Stomach (tissue), 9 donors: ENCODE data around the gene POU2AF1. TPM values are rescaled to one million over a fixed set of nuclear protein-coding genes. Genes with fewer than 3 reads are reported as not detected.

ENCODE experiments used
- DNase-seq, 2 donors: peaks; one replicate each; pipeline versions ENCODE4 v3.0.0 to v3.0.0-alpha.2; 2013 to 2019
- H3K27ac ChIP-seq, 5 donors: fragments of 200-600 bp in 4 of 5; sonication (generic) in 4 of 5; one replicate each; pipeline ENCODE4 v1.5.1; 2013 to 2019; ENCODE audit warnings: mild to moderate bottlenecking in 1 of 5, moderate library complexity in 1 of 5
- H3K27me3 ChIP-seq, 3 donors: fragments of 200-600 bp; sonication (generic); one replicate each; pipeline ENCODE4 v1.5.1; 2017 to 2019; ENCODE audit warnings: mixed run types in 1 of 3
- H3K36me3 ChIP-seq, 4 donors: fragments of 200-600 bp; sonication (generic); 1 replicate in 3 of 4; 2 replicates in 1 of 4; pipeline ENCODE4 v1.5.1; 2016 to 2019
- H3K4me1 ChIP-seq, 4 donors: fragments of 200-600 bp; sonication (generic); one replicate each; pipeline ENCODE4 v1.5.1; 2016 to 2019
- H3K4me3 ChIP-seq, 4 donors: fragments of 200-600 bp; sonication (generic) in 3 of 4; one replicate each; pipeline ENCODE4 v1.5.1; 2016 to 2019; ENCODE audit warnings: mild to moderate bottlenecking in 1 of 4
- H3K9me3 ChIP-seq, 4 donors: fragments of 200-600 bp; sonication (generic); one replicate each; pipeline ENCODE4 v1.5.1; 2016 to 2019
- CTCF ChIP-seq, 7 experiments: fragments of 450-650 bp in 4 of 7; fragments of 200-600 bp in 3 of 7; sonication (generic) in 3 of 7; IDR thresholded peaks; one replicate each; pipeline ENCODE4 v1.5.1; 2016 to 2019; ENCODE audit warnings: antibody characterized with exemption in 7 of 7, control low read depth in 2 of 7, mild to moderate bottlenecking in 1 of 7
- EP300 ChIP-seq: sonication (generic); formaldehyde crosslinking; IDR thresholded peaks from one replicate; pipeline ENCODE4 v1.6.1; 2017; ENCODE audit warnings: antibody characterized with exemption
- POLR2A ChIP-seq, 4 donors: fragments of 450-650 bp; IDR thresholded peaks; one replicate each; pipeline ENCODE4 v1.6.1; 2016; ENCODE audit warnings: antibody characterized with exemption in 4 of 4, control low read depth in 2 of 4, mild to moderate bottlenecking in 1 of 4, moderate library complexity in 1 of 4
- POLR2AphosphoS5 ChIP-seq, 3 donors: sonication (generic); formaldehyde crosslinking; IDR thresholded peaks; one replicate each; pipeline ENCODE4 v1.6.1; 2016; ENCODE audit warnings: antibody characterized with exemption in 3 of 3
- whole genome bisulfite sequencing, 5 donors: extraction: QIAGEN DNeasy Blood & Tissue Kit in 3 of 5; methylation state at CpG; one replicate each; pipeline versions ENCODE4 v1.1.5 to v1.1.7; 2013 to 2018; 5-methylcytosine and 5-hydroxymethylcytosine counted together
- intact Hi-C: fragments of 100-400 bp; cut with DNase I; formaldehyde crosslinking; loops from one replicate; pipeline ENCODE4 v1.15.1; 2023; ENCODE audit warnings: low total_unique reads
- polyA plus RNA-seq, 3 donors: library from polyadenylated mRNA; stranded (reverse); fragments of 200-250 nt; gene quantifications; one replicate each; pipeline ENCODE4 v1.2.3, GENCODE V29; 2013
- total RNA-seq, 5 donors: library from RNA; depleted of rRNA; stranded (reverse); fragments of >200 nt; gene quantifications; one replicate each; pipeline versions ENCODE4 v1.1.0 to v1.2.3, GENCODE V29; 2014 to 2016
- donor health status: healthy with polysubstance abuse.
- donor health status: Bipolar disorder and iron deficiency.
- donor health status: healthy.

The POU2AF1 gene
- total and polyA plus RNA-seq, 8 donors: 2.8 to 43.2 (median 8.8) TPM; not detected in 1

GRCh38 chr11:111362887-111363411, 16.1 kb downstream of the POU2AF1 start:
- peaks cover 36 to 60% (median 51%) of the 10 kb centered on the region in 4 donors for H3K4me1 ChIP-seq
- H3K27me3 ChIP-seq: no peaks in the 10 kb centered on the region
- DNase-seq: peak; percentile 71 to 93
- peak overlapping the region; percentile 70 to 88 (median 81) for H3K27ac ChIP-seq
- H3K9me3 ChIP-seq: no peaks in the 10 kb centered on the region
- 34 to 60% (median 42%) methylated on average over 9 of the region's 9 CpGs for WGBS, 5 donors
- no peaks in the 10 kb centered on the region for H3K36me3 ChIP-seq
- H3K4me3 ChIP-seq: no peak overlapping the region
- TF ChIP-seq POLR2AphosphoS5 (IDR thresholded peaks at IDR 0.05): peak in 2 of 3 donors; percentile 84 to 85
- TF ChIP-seq CTCF (IDR thresholded peaks at IDR 0.05): no peak
- intact Hi-C loops: no loop called here

- peak; percentile 55 to 71 for DNase-seq
- Histone ChIP-seq H3K27ac (peak overlapping the region; percentile 49 to 88 (median 81)), H3K27me3 (no peaks in the 10 kb centered on the region), H3K36me3 (no peaks in the 10 kb centered on the region), H3K4me3 (no peak overlapping the region), H3K9me3 (no peaks in the 10 kb centered on the region), H3K4me1 (peaks cover 43 to 64% (median 52%) of the 10 kb centered on the region in 4 donors)
- 68 to 84% (median 77%) methylated on average over 6 of the region's 6 CpGs for WGBS, 5 donors
- intact Hi-C loops: no loop called here
- TF ChIP-seq CTCF (IDR thresholded peaks at IDR 0.05) (no peak), POLR2AphosphoS5 (IDR thresholded peaks at IDR 0.05) (peak in 2 of 3 donors; percentile 34 to 68)
Measured at GRCh38 chr11:111361874-111362273, 17.2 kb downstream of the POU2AF1 start.

GRCh38 chr11:111361052-111361801, 17.8 kb downstream of the POU2AF1 start:
- DNase-seq: no peak
- Histone ChIP-seq H3K27ac (peak overlapping the region; percentile 79 to 88 (median 82)), H3K27me3 (no peaks in the 10 kb centered on the region), H3K4me1 (peaks cover 42 to 65% (median 50%) of the 10 kb centered on the region in 4 donors), H3K9me3 (no peaks in the 10 kb centered on the region), H3K4me3 (no peak overlapping the region), H3K36me3 (no peaks in the 10 kb centered on the region)
- WGBS, 5 donors: 73 to 83% (median 81%) methylated on average over 7 of the region's 7 CpGs
- intact Hi-C loops: no loop called here
- TF ChIP-seq POLR2A (IDR thresholded peaks at IDR 0.05) (no peak), EP300 (no peak), POLR2AphosphoS5 (IDR thresholded peaks at IDR 0.05) (no peak), CTCF (IDR thresholded peaks at IDR 0.05) (no peak)

GRCh38 chr11:111360150-111361043, 18.7 kb downstream of the POU2AF1 start:
- Histone ChIP-seq H3K36me3 (no peaks in the 10 kb centered on the region), H3K4me3 (no peak overlapping the region), H3K27ac (peak overlapping the region; percentile 79 to 92 (median 82)), H3K4me1 (peaks cover 39 to 59% (median 48%) of the 10 kb centered on the region in 4 donors), H3K9me3 (no peaks in the 10 kb centered on the region), H3K27me3 (no peaks in the 10 kb centered on the region)
- TF ChIP-seq CTCF (IDR thresholded peaks at IDR 0.05) (no peak), POLR2AphosphoS5 (IDR thresholded peaks at IDR 0.05) (peak in 2 of 3 donors; percentile 86 to 91)
- intact Hi-C loops: no loop called here
- DNase-seq: peak; percentile 91 to 94
- WGBS, 5 donors: 42 to 68% (median 51%) methylated on average over 5 to 6 of the region's 6 CpGs
